A549 (cell line): ENCODE results near the gene RASGRP2.

ENCODE experiments used
- CEBPB ChIP-seq, 2 experiments: fragments of >200 bp in 1 of 2; sonication (Bioruptor Twin) in 1 of 2; formaldehyde crosslinking in 1 of 2; IDR thresholded peaks; 2 replicates each; pipeline ENCODE4 v1.6.1; 2012 to 2016
- CHD2 ChIP-seq: fragments of 150-350 bp; IDR thresholded peaks from 2 replicates; pipeline ENCODE4 v1.6.1; 2014; ENCODE audit warnings: low read length; ENCODE audit not compliant: partially characterized antibody
- EP300 ChIP-seq, 2 experiments: fragments of >200 bp; sonication (Bioruptor Twin); formaldehyde crosslinking; IDR thresholded peaks; 2 replicates in 1 of 2; 3 replicates in 1 of 2; pipeline ENCODE4 v1.6.1; 2016 to 2017
- ESRRA ChIP-seq: fragments of 150-350 bp; IDR thresholded peaks from 2 replicates; pipeline ENCODE4 v1.6.1; 2014; ENCODE audit warnings: mild to moderate bottlenecking, low read length, borderline replicate concordance
- RAD21 ChIP-seq, 2 experiments: fragments of >200 bp in 1 of 2; sonication (Bioruptor Twin) in 1 of 2; formaldehyde crosslinking in 1 of 2; IDR thresholded peaks in 1 of 2; conservative IDR thresholded peaks in 1 of 2; 2 replicates in 1 of 2; 3 replicates in 1 of 2; pipeline ENCODE4 v1.6.1; 2012 to 2018; ENCODE audit warnings: inconsistent platforms in 1 of 2
- SMC3 ChIP-seq: fragments of >200 bp; sonication (Bioruptor Twin); formaldehyde crosslinking; IDR thresholded peaks from 3 replicates; pipeline ENCODE4 v1.6.1; 2018; ENCODE audit warnings: inconsistent platforms
- ZFP36 ChIP-seq: fragments of 450-650 bp; IDR thresholded peaks from 2 replicates; pipeline ENCODE4 v1.6.1; 2014; ENCODE audit warnings: borderline replicate concordance; ENCODE audit not compliant: partially characterized antibody
- TF ChIP-seq, protein P1 (sequence below): fragments of >200 bp; sonication (Bioruptor Twin); formaldehyde crosslinking; IDR thresholded peaks from 3 replicates; pipeline ENCODE4 v1.5.1; 2016
- TF ChIP-seq, protein P2 (sequence below): IDR thresholded peaks from 2 replicates; pipeline ENCODE4 v1.6.1; 2012

DNA sequence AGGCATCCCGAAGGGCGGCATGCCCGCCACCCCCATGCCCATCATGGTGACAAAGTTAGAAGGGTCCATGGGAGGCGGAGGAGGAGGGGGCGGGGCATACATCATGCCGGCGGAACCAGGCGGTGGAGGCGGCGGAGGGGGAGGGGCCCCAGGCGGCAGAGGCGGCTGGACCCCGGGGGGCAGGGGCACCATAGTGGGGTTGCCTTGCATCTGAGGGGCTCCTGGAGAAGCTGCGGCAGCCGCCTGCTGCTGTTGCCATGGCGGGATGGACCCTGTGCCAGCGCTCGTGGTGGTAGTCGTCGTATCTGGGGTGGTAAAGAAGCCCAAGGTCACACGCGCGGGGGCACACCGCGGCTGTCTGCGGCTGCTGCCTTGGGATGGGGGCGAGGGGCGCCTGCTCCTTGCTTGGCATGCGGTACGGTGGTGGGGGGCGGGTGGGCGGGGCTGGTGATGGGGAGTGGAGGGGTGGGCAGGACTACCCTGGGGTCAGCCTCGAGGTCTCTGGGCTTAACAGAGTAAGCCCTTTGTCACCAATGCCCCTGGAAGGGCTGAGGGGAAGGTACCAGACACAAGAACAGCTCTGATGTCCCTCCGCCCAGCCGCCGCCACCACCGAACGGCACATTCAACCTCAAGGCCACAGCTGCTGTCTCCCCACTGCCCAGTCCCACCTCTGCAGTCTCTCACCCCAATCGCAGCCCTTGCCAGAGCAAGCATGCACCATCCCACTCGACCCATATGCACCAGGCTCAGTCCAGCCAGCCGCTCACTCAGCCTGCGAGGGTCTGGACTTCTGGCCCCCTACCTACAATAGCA is 22.1 kb upstream of the RASGRP2 start:
- TF ChIP-seq, protein P1, sequence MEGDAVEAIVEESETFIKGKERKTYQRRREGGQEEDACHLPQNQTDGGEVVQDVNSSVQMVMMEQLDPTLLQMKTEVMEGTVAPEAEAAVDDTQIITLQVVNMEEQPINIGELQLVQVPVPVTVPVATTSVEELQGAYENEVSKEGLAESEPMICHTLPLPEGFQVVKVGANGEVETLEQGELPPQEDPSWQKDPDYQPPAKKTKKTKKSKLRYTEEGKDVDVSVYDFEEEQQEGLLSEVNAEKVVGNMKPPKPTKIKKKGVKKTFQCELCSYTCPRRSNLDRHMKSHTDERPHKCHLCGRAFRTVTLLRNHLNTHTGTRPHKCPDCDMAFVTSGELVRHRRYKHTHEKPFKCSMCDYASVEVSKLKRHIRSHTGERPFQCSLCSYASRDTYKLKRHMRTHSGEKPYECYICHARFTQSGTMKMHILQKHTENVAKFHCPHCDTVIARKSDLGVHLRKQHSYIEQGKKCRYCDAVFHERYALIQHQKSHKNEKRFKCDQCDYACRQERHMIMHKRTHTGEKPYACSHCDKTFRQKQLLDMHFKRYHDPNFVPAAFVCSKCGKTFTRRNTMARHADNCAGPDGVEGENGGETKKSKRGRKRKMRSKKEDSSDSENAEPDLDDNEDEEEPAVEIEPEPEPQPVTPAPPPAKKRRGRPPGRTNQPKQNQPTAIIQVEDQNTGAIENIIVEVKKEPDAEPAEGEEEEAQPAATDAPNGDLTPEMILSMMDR = no peak
- TF ChIP-seq, protein P2, sequence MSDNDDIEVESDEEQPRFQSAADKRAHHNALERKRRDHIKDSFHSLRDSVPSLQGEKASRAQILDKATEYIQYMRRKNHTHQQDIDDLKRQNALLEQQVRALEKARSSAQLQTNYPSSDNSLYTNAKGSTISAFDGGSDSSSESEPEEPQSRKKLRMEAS = no peak
- TF ChIP-seq CHD2 (no peak), CEBPB (IDR thresholded peaks at IDR 0.05) (no peak), ESRRA (no peak), RAD21 (conservative IDR thresholded peaks at IDR 0.05 in 1 of 2, IDR thresholded peaks at IDR 0.05 in 1 of 2) (no peak), EP300 (IDR thresholded peaks at IDR 0.05) (no peak), ZFP36 (no peak), SMC3 (no peak)
